ENCODE measurements around the gene METTL13.

DNA sequence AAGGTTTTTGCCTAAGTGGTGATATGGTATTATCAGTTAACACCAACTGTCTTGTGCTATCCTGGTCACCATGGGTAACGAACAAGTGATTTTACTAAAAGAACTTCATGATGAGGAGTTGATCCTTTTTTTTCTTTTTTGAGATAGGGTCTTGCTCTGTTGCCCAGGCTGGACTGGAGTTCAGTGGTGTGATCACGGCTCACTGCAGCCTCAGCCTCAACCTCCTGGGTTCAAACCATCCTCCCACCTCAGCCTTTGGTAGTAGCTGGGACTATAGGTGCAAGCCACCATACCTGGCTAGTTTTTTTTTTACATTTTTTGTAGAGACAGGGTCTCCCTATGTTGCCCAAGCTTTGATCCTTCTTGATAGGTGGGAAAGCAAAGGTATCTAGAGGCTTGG is 5.1 kb downstream of the METTL13 start:
- TF ChIP-seq, protein P1, sequence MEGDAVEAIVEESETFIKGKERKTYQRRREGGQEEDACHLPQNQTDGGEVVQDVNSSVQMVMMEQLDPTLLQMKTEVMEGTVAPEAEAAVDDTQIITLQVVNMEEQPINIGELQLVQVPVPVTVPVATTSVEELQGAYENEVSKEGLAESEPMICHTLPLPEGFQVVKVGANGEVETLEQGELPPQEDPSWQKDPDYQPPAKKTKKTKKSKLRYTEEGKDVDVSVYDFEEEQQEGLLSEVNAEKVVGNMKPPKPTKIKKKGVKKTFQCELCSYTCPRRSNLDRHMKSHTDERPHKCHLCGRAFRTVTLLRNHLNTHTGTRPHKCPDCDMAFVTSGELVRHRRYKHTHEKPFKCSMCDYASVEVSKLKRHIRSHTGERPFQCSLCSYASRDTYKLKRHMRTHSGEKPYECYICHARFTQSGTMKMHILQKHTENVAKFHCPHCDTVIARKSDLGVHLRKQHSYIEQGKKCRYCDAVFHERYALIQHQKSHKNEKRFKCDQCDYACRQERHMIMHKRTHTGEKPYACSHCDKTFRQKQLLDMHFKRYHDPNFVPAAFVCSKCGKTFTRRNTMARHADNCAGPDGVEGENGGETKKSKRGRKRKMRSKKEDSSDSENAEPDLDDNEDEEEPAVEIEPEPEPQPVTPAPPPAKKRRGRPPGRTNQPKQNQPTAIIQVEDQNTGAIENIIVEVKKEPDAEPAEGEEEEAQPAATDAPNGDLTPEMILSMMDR (conservative IDR thresholded peaks at IDR 0.05; ENCODE audit: low read depth, low read length): no peak
- TF ChIP-seq EZH2 (IDR thresholded peaks at IDR 0.05; ENCODE audit: low read length, unreplicated experiment): no peak
